ENCODE data around the gene MAP1LC3B2.

DNA sequence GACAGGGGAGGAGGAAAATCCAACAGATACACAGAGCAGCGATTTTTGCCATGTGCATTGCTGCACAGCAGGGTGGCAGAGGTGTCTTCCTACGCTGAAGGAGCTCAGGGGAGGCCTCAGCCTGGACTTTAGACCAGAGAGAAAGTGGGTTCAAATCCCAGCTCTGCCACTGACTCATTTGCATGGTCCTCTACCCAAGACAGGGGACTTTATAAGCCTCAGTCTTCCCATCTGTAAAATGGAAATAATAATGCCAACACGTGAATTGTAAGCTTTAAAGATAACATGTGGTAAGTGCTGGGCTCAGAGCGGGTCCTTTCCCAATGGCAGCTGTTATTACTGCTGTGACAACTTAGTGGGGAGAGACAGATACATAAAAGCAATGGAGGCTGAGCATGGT is 62.0 kb downstream of the MAP1LC3B2 start:
- TF ChIP-seq, protein P1, sequence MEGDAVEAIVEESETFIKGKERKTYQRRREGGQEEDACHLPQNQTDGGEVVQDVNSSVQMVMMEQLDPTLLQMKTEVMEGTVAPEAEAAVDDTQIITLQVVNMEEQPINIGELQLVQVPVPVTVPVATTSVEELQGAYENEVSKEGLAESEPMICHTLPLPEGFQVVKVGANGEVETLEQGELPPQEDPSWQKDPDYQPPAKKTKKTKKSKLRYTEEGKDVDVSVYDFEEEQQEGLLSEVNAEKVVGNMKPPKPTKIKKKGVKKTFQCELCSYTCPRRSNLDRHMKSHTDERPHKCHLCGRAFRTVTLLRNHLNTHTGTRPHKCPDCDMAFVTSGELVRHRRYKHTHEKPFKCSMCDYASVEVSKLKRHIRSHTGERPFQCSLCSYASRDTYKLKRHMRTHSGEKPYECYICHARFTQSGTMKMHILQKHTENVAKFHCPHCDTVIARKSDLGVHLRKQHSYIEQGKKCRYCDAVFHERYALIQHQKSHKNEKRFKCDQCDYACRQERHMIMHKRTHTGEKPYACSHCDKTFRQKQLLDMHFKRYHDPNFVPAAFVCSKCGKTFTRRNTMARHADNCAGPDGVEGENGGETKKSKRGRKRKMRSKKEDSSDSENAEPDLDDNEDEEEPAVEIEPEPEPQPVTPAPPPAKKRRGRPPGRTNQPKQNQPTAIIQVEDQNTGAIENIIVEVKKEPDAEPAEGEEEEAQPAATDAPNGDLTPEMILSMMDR (IDR thresholded peaks at IDR 0.05), result no peak
- TF ChIP-seq POLR2A (IDR thresholded peaks at IDR 0.05) (no peak), EP300 (IDR thresholded peaks at IDR 0.05; ENCODE audit: low read depth) (no peak)
